H4 (cell line): ENCODE results near the gene SIRT6. TPM values are rescaled to one million over a fixed set of nuclear protein-coding genes. Genes with fewer than 3 reads are reported as not detected.
"Not testable (repeated sequence)": the region's sequence is repeated elsewhere in the genome, so short reads cannot be mapped to it uniquely, and the experiment has no call there.

Experiments
- DNase-seq: peaks from one replicate; pipeline ENCODE4 v3.0.0-alpha.2; 2015; ENCODE audit warnings: low spot score
- total RNA-seq: library from RNA; depleted of rRNA; stranded (reverse); fragments of >200 nt; shearing (Covaris generic); gene quantifications from 2 replicates; pipeline ENCODE4 v1.2.3, GENCODE V29; 2014

SIRT6 gene
- total RNA-seq, 1 experiment from 2014 or later: 14.3 TPM

DNA sequence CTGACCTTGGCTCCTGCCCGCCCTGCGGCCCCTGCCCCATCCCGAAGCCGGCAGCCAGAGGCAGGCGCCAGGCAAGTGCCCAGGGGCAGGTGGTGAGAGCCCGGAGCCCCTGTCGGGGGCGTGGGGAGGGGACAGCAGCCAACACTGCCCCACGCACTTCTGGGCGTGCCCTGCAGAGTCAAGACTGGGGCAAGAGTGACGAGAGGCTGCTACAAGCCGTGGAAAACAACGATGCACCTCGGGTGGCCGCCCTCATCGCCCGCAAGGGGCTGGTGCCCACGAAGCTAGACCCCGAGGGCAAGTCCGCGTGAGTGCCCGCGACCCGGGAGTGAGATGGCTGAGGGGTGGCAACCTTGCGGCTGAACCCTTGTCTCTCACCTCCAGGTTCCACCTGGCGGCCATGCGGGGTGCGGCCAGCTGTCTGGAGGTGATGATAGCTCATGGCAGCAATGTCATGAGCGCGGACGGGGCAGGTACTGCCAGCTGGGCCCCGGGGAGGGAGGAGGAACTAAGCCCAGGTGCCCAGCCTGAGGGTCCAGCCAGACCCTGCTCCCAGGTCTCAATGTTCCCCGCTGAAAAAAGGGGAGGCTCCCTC is 17.4 kb upstream of the SIRT6 start:
- DNase-seq: no peak

DNA sequence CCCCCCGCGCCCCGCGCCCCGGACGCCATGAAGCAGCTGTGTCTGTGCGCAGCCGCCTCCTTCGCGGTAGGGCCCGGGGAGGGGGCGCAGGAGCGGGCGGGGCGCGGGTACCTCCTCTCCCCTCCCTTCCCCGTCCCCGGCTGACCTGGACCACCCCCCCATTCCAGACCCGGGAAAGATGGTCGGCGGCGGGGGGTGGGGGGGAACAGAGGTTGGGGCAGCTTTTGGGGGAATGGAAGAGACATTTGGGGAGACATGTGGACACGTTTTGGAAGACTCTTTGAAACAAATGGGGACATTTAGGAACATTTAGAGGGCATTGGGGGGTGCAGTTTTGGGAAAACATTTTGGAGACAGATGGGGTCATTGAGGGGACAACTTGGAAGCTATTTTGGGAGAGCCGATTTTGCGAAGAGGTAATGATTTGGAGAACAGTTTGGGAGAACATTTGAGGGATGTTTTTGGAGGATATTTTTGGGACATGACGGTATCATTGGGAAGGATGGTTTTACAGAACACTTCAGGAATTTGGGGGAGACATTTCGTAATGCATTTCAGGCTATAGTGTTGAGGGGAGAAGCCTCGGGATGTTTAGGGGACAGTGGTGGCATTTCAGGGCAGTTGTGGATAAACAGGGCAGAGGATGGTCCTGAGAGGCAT is 16.2 kb upstream of the SIRT6 start:
- no peak for DNase-seq

DNA sequence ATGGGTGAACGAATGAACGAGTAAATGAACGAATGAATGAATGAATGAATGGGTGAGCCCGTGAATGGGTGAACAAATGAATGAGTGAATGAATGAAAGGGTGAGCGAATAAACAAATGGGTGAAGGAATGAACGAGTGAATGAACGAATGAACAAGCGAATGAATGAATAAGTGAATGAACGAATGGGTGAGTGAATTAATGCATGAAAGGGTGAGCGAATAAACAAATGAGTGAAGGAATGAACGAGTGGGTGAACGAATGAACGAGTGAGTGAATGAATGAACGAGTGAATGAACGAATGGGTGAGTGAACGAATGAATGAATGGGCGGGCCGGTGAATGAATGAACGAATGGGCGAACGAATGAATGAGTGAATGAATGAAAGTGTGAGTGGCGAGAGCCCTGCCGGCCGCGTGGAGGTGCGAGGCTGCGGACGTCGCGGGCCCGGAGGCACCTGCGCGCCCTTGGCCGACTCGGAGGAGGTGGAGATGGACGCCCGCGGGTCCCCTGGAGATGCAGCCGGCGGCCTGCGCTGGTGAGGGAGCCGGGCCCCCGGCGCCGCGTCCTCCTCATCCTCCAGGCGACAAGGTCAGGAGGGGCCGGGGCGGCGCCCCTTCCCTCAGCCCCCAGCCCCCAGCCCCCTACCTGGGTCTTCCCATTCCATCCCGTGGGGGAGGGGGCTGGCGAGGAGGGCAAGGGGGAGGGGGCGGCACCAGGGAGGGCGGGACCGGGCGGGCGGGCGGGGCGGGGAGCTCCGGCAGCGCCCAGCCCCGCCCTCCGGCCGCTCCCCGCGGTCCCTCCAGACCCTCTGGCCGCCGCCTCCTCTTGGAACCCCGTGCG is 15.5 kb upstream of the SIRT6 start:
- DNase-seq: no peak

- no peak for DNase-seq
These were observed 14.9 kb upstream of the SIRT6 start for GRCh38 chr19:4197228-4197624.

- DNase-seq: no peak
These were observed 14.3 kb upstream of the SIRT6 start for GRCh38 chr19:4196587-4197148.

DNA sequence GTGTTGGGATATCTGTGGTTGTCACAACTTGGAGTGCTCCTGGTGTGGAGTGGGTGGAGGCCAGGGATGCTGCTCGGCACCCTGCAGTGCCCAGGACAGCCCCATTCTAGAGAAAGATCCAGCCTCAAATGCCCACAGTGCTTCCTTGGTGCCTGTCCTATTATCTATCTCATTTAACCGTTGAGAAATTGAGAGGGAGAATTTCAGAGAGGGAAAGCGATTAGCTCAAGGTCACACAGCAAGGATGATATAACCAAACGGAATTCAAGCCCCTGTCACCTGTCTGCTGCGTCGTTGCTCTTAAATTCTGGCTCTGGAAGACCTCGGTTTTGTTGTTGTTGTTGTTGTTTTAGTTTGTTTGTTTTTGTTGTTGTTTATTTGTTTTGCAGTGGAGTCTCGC is 13.6 kb upstream of the SIRT6 start:
- no peak for DNase-seq

DNA sequence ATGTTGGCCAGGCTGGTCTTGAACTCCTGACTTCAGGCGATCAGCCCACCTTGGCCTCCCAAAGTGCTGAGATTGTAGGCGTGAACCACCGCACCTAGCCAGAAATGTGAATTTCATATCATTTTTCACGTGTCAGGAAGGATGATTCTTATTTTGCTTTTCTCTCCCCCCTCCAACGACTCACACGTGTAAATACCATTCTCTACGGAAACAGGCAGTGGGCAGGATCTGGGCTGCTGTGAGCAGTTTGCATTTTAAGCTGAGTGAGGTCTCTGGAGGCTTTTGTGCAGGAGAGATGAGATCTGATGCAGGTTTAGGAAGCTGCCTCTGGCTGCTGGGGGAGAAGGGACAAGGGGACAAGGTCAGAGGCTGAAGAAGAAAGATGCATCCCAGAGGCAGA is 12.0 kb upstream of the SIRT6 start:
- DNase-seq: no peak

- DNase-seq: not testable (repeated sequence)
These were observed 10.2 kb upstream of the SIRT6 start for GRCh38 chr19:4192537-4192936.

DNA sequence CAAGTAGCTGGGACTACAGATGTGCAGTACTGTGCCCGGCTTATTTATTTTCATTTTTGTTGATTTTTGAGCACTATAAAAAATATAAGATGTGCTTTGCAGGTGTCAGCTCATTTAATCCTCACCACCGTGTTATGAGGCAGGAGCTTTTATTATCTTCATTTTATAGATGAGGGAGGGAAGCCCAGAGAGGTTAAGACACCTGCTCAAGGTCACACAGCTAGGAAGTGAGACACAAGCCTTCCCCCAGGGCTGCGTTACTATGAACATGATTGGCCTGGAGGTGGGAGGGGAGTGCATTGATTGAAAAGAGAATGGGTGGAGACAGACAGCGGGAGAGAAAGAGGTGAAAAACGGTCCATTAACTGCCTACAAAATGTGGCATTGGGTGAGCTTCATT is 7.3 kb upstream of the SIRT6 start:
- DNase-seq: no peak

DNA sequence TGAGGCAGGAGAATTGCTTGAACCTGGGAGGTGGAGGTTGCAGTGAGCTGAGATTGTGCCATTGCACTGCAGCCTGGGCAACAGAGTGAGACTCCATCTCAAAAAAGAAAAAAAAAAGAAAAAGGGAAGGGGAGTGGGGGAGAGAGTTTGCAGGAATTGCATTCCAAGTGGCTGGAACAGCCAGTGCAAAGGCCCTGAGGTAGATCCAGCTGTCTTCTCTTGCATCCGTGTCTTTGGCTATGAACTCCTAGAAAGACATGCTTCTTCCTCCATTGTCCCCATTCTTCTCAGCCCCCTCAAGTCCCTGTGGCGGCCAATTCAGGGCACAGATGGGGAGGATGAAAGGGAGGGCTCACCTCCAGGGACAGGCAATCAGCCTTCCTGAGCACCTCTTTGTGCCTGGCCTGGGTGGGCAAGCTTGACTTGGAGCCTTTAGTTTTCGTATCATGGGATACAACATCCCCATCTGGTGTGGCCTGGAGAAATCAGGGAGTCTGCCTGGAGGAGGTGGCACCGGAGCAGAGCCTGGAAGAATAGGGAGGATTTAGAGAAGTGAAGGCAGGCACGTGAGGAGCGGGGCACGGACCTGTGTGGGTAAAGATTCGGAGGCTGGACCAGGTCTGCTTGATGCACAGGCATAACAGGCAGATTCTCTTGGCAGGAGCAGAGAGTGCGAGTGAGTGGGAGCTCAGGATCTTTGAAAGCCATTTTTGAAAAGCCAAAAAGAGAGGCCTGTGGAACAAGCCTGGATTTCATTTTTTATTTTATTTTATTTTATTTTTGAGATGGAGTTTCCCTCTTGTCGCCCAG is 5.2 kb upstream of the SIRT6 start:
- DNase-seq: no peak

- peak; percentile 61 for DNase-seq
These were observed 4.0 kb upstream of the SIRT6 start for GRCh38 chr19:4186087-4186993.

GRCh38 chr19:4185413-4186086 is 3.2 kb upstream of the SIRT6 start:
- no peak for DNase-seq

DNA sequence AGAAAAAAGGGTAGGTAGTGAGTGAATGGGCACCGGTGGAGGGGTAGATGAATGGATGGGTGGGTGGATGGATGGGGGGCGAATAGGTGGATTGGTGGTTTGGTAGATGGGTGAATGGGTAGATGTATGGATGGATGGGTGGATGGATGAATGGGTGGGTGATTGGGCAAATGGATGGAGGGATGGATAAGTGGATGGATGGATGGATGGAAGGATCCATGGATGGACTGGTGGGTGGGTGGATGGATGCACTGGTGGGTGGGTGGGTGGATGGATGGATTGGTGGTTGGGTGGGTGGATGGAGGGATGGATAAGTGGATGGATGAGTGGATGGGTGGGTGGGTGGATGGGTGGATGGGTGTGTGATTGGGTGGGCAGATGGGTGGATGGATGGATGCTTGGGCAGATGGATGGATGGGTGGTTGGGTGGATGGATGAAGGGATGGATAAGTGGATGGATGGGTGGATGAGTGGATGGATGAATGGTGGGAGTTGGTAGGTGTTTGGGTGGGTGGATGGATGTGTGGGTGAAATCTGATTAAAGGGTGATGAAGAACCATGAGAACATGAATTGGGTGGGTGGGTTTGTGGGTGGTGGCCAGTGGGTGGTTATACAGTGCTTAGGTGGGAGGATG is 2.5 kb upstream of the SIRT6 start:
- DNase-seq: no peak

- DNase-seq: no peak
These were observed 1.8 kb upstream of the SIRT6 start for GRCh38 chr19:4183967-4184717.

DNA sequence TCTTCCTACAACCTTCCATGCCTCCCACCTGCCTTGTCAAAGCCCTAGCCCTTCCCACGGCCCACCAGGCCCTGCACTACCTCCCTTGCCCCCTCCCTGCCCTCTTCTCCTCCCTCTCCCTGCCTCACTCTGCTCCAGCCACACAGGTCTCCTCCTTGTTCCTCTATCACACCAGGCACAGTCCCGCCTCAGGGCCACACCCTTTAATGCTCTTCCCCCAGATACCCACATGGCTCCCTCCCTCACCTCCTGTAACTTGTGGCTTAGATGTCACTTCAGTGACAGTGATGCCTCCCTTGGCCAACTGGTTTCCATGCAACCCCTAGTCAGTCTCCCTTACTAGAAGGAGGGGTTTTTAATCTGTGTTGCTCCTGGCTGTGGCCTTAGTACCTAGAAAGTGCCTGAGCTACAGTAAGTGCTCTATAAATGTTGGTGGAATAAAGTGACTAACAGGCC is 1.3 kb downstream of the SIRT6 start:
- no peak for DNase-seq

DNA sequence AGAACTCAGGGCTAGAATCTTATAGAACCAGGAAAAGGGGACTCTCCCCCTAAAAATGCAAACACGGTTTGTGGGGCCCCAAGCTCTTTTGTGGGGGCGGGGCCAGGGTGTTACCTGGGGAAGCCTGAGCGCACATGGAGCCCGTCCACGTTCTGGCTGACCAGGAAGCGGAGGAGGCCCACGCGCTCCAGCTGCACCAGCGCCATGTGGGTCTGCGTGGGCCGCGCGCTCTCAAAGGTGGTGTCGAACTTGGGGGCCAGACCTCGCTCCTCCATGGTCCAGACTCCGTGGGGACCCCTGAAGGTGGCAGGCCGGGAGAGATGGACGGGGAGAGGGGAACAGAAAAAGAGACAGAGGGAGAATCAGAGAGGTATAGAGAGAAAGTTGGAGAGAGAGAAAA is 3.4 kb downstream of the SIRT6 start:
- DNase-seq: no peak

DNA sequence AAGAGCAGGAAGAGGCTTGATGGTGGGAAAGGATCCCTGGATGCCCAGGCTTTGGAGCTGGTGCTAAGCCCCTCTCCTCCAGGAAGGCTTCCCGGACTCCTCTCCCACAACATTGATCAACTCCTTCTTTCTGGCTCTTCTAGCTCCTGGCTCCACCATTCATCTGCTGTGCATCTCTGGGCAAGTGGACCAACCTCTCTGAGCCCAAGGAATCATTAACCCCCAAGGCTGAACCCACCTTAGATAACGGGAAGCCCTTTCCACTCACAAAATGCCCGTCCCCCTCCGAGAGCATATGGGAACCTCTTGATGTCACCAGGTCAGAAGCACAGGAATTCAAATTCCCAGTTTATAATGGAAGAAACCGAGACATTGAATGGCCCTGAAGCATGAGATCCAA is 5.2 kb downstream of the SIRT6 start:
- no peak for DNase-seq

- DNase-seq: no peak
These were observed 6.8 kb downstream of the SIRT6 start for GRCh38 chr19:4175669-4175931.
